H1 (cell line): ENCODE results near the gene PDHB.

Source experiments
- ATF2 ChIP-seq: IDR thresholded peaks from 2 replicates; pipeline ENCODE4 v1.6.1; 2012; ENCODE audit warnings: low read length, inconsistent platforms
- ATF3 ChIP-seq: IDR thresholded peaks from 2 replicates; pipeline ENCODE4 v1.6.1; 2011; ENCODE audit warnings: low read depth, mild to moderate bottlenecking, low read length; ENCODE audit not compliant: insufficient read depth
- CTCF ChIP-seq, 3 experiments: IDR thresholded peaks; 1 replicate in 2 of 3; 2 replicates in 1 of 3; pipeline versions ENCODE4 v1.5.1 to v1.6.1; 2011; ENCODE audit warnings: low read length in 3 of 3, mild to moderate bottlenecking in 3 of 3, inconsistent platforms in 2 of 3, low read depth in 1 of 3, moderate library complexity in 1 of 3; ENCODE audit not compliant: insufficient read depth in 1 of 3; ENCODE audit errors: control extremely low read depth in 1 of 3
- EP300 ChIP-seq, 2 experiments: IDR thresholded peaks; 1 replicate in 1 of 2; 2 replicates in 1 of 2; pipeline ENCODE4 v1.6.1; 2011 to 2012; ENCODE audit warnings: low read depth in 2 of 2, low read length in 2 of 2, mild to moderate bottlenecking in 2 of 2, borderline replicate concordance in 1 of 2, inconsistent platforms in 1 of 2, moderate library complexity in 1 of 2
- GABPA ChIP-seq: IDR thresholded peaks from 2 replicates; pipeline ENCODE4 v1.6.1; 2011; ENCODE audit warnings: mild to moderate bottlenecking, low read length, moderate library complexity, borderline replicate concordance; ENCODE audit not compliant: insufficient read depth
- GTF2F1 ChIP-seq: IDR thresholded peaks from 2 replicates; pipeline ENCODE4 v1.6.1; 2012; ENCODE audit warnings: low read depth, low read length, improper control_type of control experiment, borderline replicate concordance
- HDAC2 ChIP-seq, 2 experiments: fragments of 300-600 bp in 1 of 2; sonication (generic) in 1 of 2; IDR thresholded peaks; 2 replicates each; pipeline ENCODE4 v1.6.1; 2011 to 2012; ENCODE audit warnings: low read depth in 2 of 2, low read length in 2 of 2, mild to moderate bottlenecking in 2 of 2, moderate library complexity in 2 of 2, borderline replicate concordance in 1 of 2, inconsistent platforms in 1 of 2
- KDM1A ChIP-seq: fragments of 200-600, 300-600 bp; sonication (generic); IDR thresholded peaks from 2 replicates; pipeline ENCODE4 v1.7.1; 2016; ENCODE audit warnings: mild to moderate bottlenecking, low read length, borderline replicate concordance
- POLR2A ChIP-seq, 2 experiments: IDR thresholded peaks; 1 replicate in 1 of 2; 2 replicates in 1 of 2; pipeline ENCODE4 v1.6.1; 2011; ENCODE audit warnings: low read depth in 2 of 2, low read length in 2 of 2, mild to moderate bottlenecking in 2 of 2; ENCODE audit errors: control extremely low read depth in 1 of 2
- SRF ChIP-seq: IDR thresholded peaks from 2 replicates; pipeline ENCODE4 v1.6.1; 2011; ENCODE audit warnings: mild to moderate bottlenecking, low read depth, low read length, moderate library complexity

- TF ChIP-seq CTCF (IDR thresholded peaks at IDR 0.05; ENCODE audit: control extremely low read depth in 1 of 3, insufficient read depth in 1 of 3, low read depth in 1 of 3, low read length in 3 of 3) (no peak), SRF (no peak), GTF2F1 (no peak), GABPA (no peak), KDM1A (no peak), EP300 (IDR thresholded peaks at IDR 0.05; ENCODE audit: borderline replicate concordance in 1 of 2, low read depth in 2 of 2, low read length in 2 of 2) (no peak), POLR2A (IDR thresholded peaks at IDR 0.05; ENCODE audit: control extremely low read depth in 1 of 2, low read depth in 2 of 2, low read length in 2 of 2) (no peak), ATF3 (no peak), HDAC2 (IDR thresholded peaks at IDR 0.05; ENCODE audit: borderline replicate concordance in 1 of 2, low read depth in 2 of 2, low read length in 2 of 2) (no peak), ATF2 (no peak)
These were observed 7.8 kb downstream of the PDHB start for GRCh38 chr3:58425782-58426181.
